ENCODE results near the gene ADAM29.

DNA sequence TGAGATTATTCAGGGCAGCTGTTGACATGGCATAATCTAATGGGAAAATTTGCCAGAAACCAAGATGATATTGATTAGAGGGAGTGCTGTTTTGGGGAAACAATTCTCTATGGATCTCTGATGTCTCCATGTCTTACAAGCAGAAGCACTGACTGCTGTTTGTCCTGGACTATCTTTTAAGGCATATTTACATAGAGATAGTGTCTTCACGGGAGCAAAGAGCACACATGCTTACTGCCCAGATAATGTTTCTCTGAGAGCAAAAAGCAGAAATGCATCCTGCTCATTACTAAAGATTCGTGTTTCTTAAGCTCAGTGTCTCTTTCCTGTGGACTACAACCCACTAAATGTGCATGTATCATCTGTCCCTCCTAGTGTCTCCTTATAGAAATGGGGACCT is 47.8 kb upstream of the ADAM29 start:
- no peak for TF ChIP-seq TAF1 (IDR thresholded peaks at IDR 0.05; ENCODE audit: borderline replicate concordance, insufficient read depth, low read length)
- TF ChIP-seq POLR2AphosphoS5 (IDR thresholded peaks at IDR 0.05; ENCODE audit: low read depth, low read length), result no peak
- TF ChIP-seq SIN3A (IDR thresholded peaks at IDR 0.05; ENCODE audit: borderline replicate concordance, insufficient read depth, low read length), result no peak

Data from PFSK-1 (cell line).